ENCODE results near the gene BICD1.

BICD1 gene

GRCh38 chr12:32379667-32380066 is 273.0 kb downstream of the BICD1 start:
- Histone ChIP-seq H2AFZ (ENCODE audit: low read depth) (no peak overlapping the region), H4K20me1 (ENCODE audit: insufficient read depth) (no peaks in the 10 kb centered on the region), H3K79me2 (ENCODE audit: insufficient read depth, low read depth) (no peaks in the 10 kb centered on the region), H3K36me3 (ENCODE audit: insufficient read depth) (no peaks in the 10 kb centered on the region), H3K9ac (no peak overlapping the region), H3K27me3 (ENCODE audit: insufficient read depth, low read depth) (no peaks in the 10 kb centered on the region), H3K4me3 (IDR thresholded peaks at IDR 0.05; ENCODE audit: insufficient read depth, low read depth, low read length) (no peak overlapping the region), H3K27ac (no peak overlapping the region), H3K4me2 (no peak overlapping the region), H3K4me1 (ENCODE audit: low read depth, poor library complexity, severe bottlenecking) (no peaks in the 10 kb centered on the region)
- no peak for TF ChIP-seq CTCF (conservative IDR thresholded peaks at IDR 0.05; ENCODE audit: low read depth, low read length)

- Histone ChIP-seq H3K9ac (no peak overlapping the region), H3K27ac (no peak overlapping the region), H3K4me1 (ENCODE audit: low read depth, poor library complexity, severe bottlenecking) (no peaks in the 10 kb centered on the region), H3K27me3 (ENCODE audit: insufficient read depth, low read depth) (no peaks in the 10 kb centered on the region), H3K4me3 (IDR thresholded peaks at IDR 0.05; ENCODE audit: insufficient read depth, low read depth, low read length) (no peak overlapping the region), H3K79me2 (ENCODE audit: insufficient read depth, low read depth) (no peaks in the 10 kb centered on the region), H4K20me1 (ENCODE audit: insufficient read depth) (no peaks in the 10 kb centered on the region), H3K36me3 (ENCODE audit: insufficient read depth) (no peaks in the 10 kb centered on the region), H2AFZ (ENCODE audit: low read depth) (no peak overlapping the region), H3K4me2 (no peak overlapping the region)
- no peak for TF ChIP-seq CTCF (conservative IDR thresholded peaks at IDR 0.05; ENCODE audit: low read depth, low read length)
Observed at GRCh38 chr12:32382226-32382625, 275.6 kb downstream of the BICD1 start.

GRCh38 chr12:32390572-32391219 is 284.0 kb downstream of the BICD1 start:
- H3K36me3 ChIP-seq (ENCODE audit: insufficient read depth), result no peaks in the 10 kb centered on the region
- TF ChIP-seq CTCF (conservative IDR thresholded peaks at IDR 0.05; ENCODE audit: low read depth, low read length), result no peak
- no peak overlapping the region for H3K4me3 ChIP-seq (IDR thresholded peaks at IDR 0.05; ENCODE audit: insufficient read depth, low read depth, low read length)
- H3K79me2 ChIP-seq (ENCODE audit: insufficient read depth, low read depth), result no peaks in the 10 kb centered on the region
- H3K4me1 ChIP-seq (ENCODE audit: low read depth, poor library complexity, severe bottlenecking), result no peaks in the 10 kb centered on the region
- H3K4me2 ChIP-seq, result no peak overlapping the region
- no peaks in the 10 kb centered on the region for H3K27me3 ChIP-seq (ENCODE audit: insufficient read depth, low read depth)
- no peak overlapping the region for H3K9ac ChIP-seq
- H4K20me1 ChIP-seq (ENCODE audit: insufficient read depth), result no peaks in the 10 kb centered on the region
- H3K27ac ChIP-seq, result no peak overlapping the region
- no peak overlapping the region for H2AFZ ChIP-seq (ENCODE audit: low read depth)

- Histone ChIP-seq H2AFZ (ENCODE audit: low read depth) (no peak overlapping the region), H3K27ac (no peak overlapping the region), H3K4me2 (no peak overlapping the region), H3K36me3 (ENCODE audit: insufficient read depth) (no peaks in the 10 kb centered on the region), H3K27me3 (ENCODE audit: insufficient read depth, low read depth) (no peaks in the 10 kb centered on the region), H3K79me2 (ENCODE audit: insufficient read depth, low read depth) (no peaks in the 10 kb centered on the region), H3K9ac (no peak overlapping the region), H3K4me1 (ENCODE audit: low read depth, poor library complexity, severe bottlenecking) (no peaks in the 10 kb centered on the region), H4K20me1 (ENCODE audit: insufficient read depth) (no peaks in the 10 kb centered on the region), H3K4me3 (IDR thresholded peaks at IDR 0.05; ENCODE audit: insufficient read depth, low read depth, low read length) (no peak overlapping the region)
- no peak for TF ChIP-seq CTCF (conservative IDR thresholded peaks at IDR 0.05; ENCODE audit: low read depth, low read length)
Observed at GRCh38 chr12:32395026-32395425, 288.4 kb downstream of the BICD1 start.

Measured in KMS-11 (cell line).